Activated CD4-positive, CD25-positive, alpha-beta regulatory T cell (primary cell): ENCODE data around the gene AKT1S1.
A peak's percentile ranks its signal among the peaks of the same experiment; 100 is the strongest.

ENCODE experiments used
- DNase-seq, 4 experiments: peaks; one replicate each; lab custom pipeline; 2025; lab: John Stamatoyannopoulos, UW

The AKT1S1 gene

GRCh38 chr19:49869009-49869483 lies 8.1 kb downstream of the AKT1S1 start:
- no peak for DNase-seq

- DNase-seq: peak; percentile 81 to 87 (median 84)
Observed at GRCh38 chr19:49866933-49867782, 10.0 kb downstream of the AKT1S1 start, which contains the start of gene PNKP. Gene PNKP, minus strand, starts transcription at chr19:49867576. Its CDS starts 372 bp downstream, at chr19:49867204.

- no peak for DNase-seq
Observed at GRCh38 chr19:49864890-49865289, 12.3 kb downstream of the AKT1S1 start.

- no peak for DNase-seq
Observed at GRCh38 chr19:49863935-49864320, 13.2 kb downstream of the AKT1S1 start.

GRCh38 chr19:49863254-49863934 lies 13.8 kb downstream of the AKT1S1 start:
- no peak for DNase-seq

GRCh38 chr19:49862391-49863253 lies 14.5 kb downstream of the AKT1S1 start:
- no peak for DNase-seq

GRCh38 chr19:49861541-49862378 lies 15.4 kb downstream of the AKT1S1 start:
- no peak for DNase-seq

- no peak for DNase-seq
Observed at GRCh38 chr19:49861107-49861506, 16.0 kb downstream of the AKT1S1 start.

GRCh38 chr19:49860336-49861102 lies 16.6 kb downstream of the AKT1S1 start:
- DNase-seq: no peak

- no peak for DNase-seq
Observed at GRCh38 chr19:49859682-49860335, 17.3 kb downstream of the AKT1S1 start.

GRCh38 chr19:49858088-49858985 lies 18.8 kb downstream of the AKT1S1 start:
- DNase-seq: no peak

- DNase-seq: no peak
Observed at GRCh38 chr19:49857838-49858087, 19.4 kb downstream of the AKT1S1 start.

- no peak for DNase-seq
Observed at GRCh38 chr19:49857061-49857837, 19.9 kb downstream of the AKT1S1 start.

- DNase-seq: no peak
Observed at GRCh38 chr19:49856574-49857021, 20.6 kb downstream of the AKT1S1 start.

- no peak for DNase-seq
Observed at GRCh38 chr19:49855676-49856573, 21.2 kb downstream of the AKT1S1 start.

- no peak for DNase-seq
Observed at GRCh38 chr19:49855277-49855675, 21.9 kb downstream of the AKT1S1 start.
